K562 (cell line): ENCODE results near the gene TBC1D10A. TPM values are rescaled to one million over a fixed set of nuclear protein-coding genes. Genes with fewer than 3 reads are reported as not detected.

ENCODE experiments used
- ATAC-seq: fragments of 200-7000 bp; cut with Tn5 transposase; 3 replicates; pipeline ENCODE4 v1.9.1; 2020; ENCODE audit warnings: moderate library complexity
- BruUV-seq: library from RNA; stranded (reverse); fragments of 400-500 nt; replicated peaks from 2 replicates; lab custom pipeline; 2021; lab: Mats Ljungman, UMichigan
- CTCF ChIA-PET: fragments of 300-600 bp; formaldehyde crosslinking; extraction: SDS; loops from one replicate; lab custom pipeline; 2021; ENCODE audit warnings: low intra/inter-chr PET ratio; lab: Yijun Ruan, JAX
- POLR2A ChIA-PET: fragments of 300-600, 350-650 bp; sonication (Branson Sonifier 250); formaldehyde crosslinking; extraction: SDS; loops from one replicate; lab custom pipeline; 2021; ENCODE audit warnings: antibody characterized with exemption, inconsistent platforms; lab: Yijun Ruan, JAX
- DNase-seq, 4 experiments: peaks; one replicate each; pipeline versions ENCODE4 v3.0.0 to v3.0.0-alpha.2; 2011 to 2018; ENCODE audit warnings: low spot score in 3 of 4, mixed read lengths in 3 of 4; ENCODE audit errors: extremely low read depth in 1 of 4
- FAIRE-seq: peaks from 2 replicates; lab custom pipeline; 2011; peaks lifted over from hg19 to GRCh38; lab: Jason Lieb, UNC
- H2AFZ ChIP-seq: 2 replicates; pipeline ENCODE4 v1.6.0; 2011; ENCODE audit warnings: low read depth, low read length, control low read depth, inconsistent platforms
- H3K27ac ChIP-seq: fragments of 200-600 bp; 3 replicates; pipeline ENCODE4 v1.8.0; 2011; ENCODE audit warnings: low read depth, mild to moderate bottlenecking, control low read depth, inconsistent platforms, low read length, moderate library complexity, mixed read lengths; ENCODE audit errors: extremely low read depth
- H3K27me3 ChIP-seq, 2 experiments: fragments of 300-600 bp in 1 of 2; 2 replicates in 1 of 2; 3 replicates in 1 of 2; pipeline versions ENCODE4 v1.6.0 to v1.8.0; 2011; ENCODE audit warnings: inconsistent platforms in 2 of 2, low read length in 2 of 2, mild to moderate bottlenecking in 1 of 2, mixed read lengths in 1 of 2, moderate library complexity in 1 of 2; ENCODE audit not compliant: control insufficient read depth in 2 of 2, insufficient read depth in 2 of 2
- H3K36me3 ChIP-seq: fragments of 300-600 bp; 3 replicates; pipeline ENCODE4 v1.8.0; 2011; ENCODE audit warnings: mild to moderate bottlenecking, low read length, inconsistent platforms; ENCODE audit not compliant: control insufficient read depth, insufficient read depth
- H3K4me1 ChIP-seq, 2 experiments: fragments of 200-600 bp in 1 of 2; replicated peaks in 1 of 2; 2 replicates in 1 of 2; 3 replicates in 1 of 2; pipeline versions ENCODE4 v1.5.1 to v1.8.0; 2011; ENCODE audit warnings: inconsistent platforms in 2 of 2, low read length in 2 of 2, mild to moderate bottlenecking in 1 of 2, mixed read lengths in 1 of 2, moderate library complexity in 1 of 2; ENCODE audit not compliant: control insufficient read depth in 2 of 2, insufficient read depth in 2 of 2
- H3K4me2 ChIP-seq: 2 replicates; pipeline ENCODE4 v1.6.1; 2011; ENCODE audit warnings: low read length, control low read depth, inconsistent platforms, mixed read lengths; ENCODE audit not compliant: insufficient read depth
- H3K4me3 ChIP-seq: fragments of 200-600 bp; sonication (generic), shearing (Covaris generic); 2 replicates; pipeline ENCODE4 v1.5.1; 2016; ENCODE audit warnings: control low read depth, inconsistent platforms
- H3K79me2 ChIP-seq: fragments of 200-600 bp; 3 replicates; pipeline ENCODE4 v1.8.0; 2011; ENCODE audit warnings: low read length, inconsistent platforms; ENCODE audit not compliant: control insufficient read depth, insufficient read depth
- H3K9ac ChIP-seq, 2 experiments: 2 replicates each; pipeline versions ENCODE4 v1.6.0 to v1.6.1; 2011; ENCODE audit warnings: low read depth in 2 of 2, low read length in 2 of 2, control low read depth in 1 of 2, inconsistent platforms in 1 of 2, mild to moderate bottlenecking in 1 of 2, mixed read lengths in 1 of 2; ENCODE audit not compliant: insufficient read depth in 1 of 2
- H3K9me1 ChIP-seq: one replicate; pipeline ENCODE4 v1.6.0; 2011; ENCODE audit warnings: inconsistent platforms, mild to moderate bottlenecking, low read length, moderate library complexity; ENCODE audit not compliant: control insufficient read depth, insufficient read depth
- H3K9me3 ChIP-seq: replicated peaks from 2 replicates; pipeline ENCODE4 v1.5.1; 2011; ENCODE audit warnings: low read depth, low read length, inconsistent platforms; ENCODE audit not compliant: control insufficient read depth, insufficient read depth
- H4K20me1 ChIP-seq: replicated peaks from 2 replicates; pipeline ENCODE4 v1.6.1; 2011; ENCODE audit warnings: low read length, inconsistent platforms, mixed read lengths; ENCODE audit not compliant: control insufficient read depth, insufficient read depth
- BRD9 ChIP-seq: fragments of 450-650 bp; IDR thresholded peaks from 2 replicates; pipeline ENCODE4 v1.6.1; 2018; ENCODE audit warnings: low read depth; ENCODE audit not compliant: partially characterized antibody
- CEBPG ChIP-seq, 3 experiments: fragments of 200-800 bp in 1 of 3; sonication (Bioruptor generic) in 1 of 3; sonication (generic) in 1 of 3; formaldehyde crosslinking in 1 of 3; IDR thresholded peaks in 2 of 3; conservative IDR thresholded peaks in 1 of 3; 2 replicates each; pipeline versions ENCODE4 v1.6.1 to v1.8.0; 2016 to 2022; ENCODE audit warnings: missing compliant biosample characterization in 2 of 3, missing genetic modification characterization in 2 of 3, mild to moderate bottlenecking in 1 of 3, missing genetic modification reagents in 1 of 3
- ERF ChIP-seq: fragments of 450-650 bp; formaldehyde crosslinking; IDR thresholded peaks from 2 replicates; pipeline ENCODE4 v1.4.0; 2020; ENCODE audit warnings: mild to moderate bottlenecking, mixed read lengths
- NFRKB ChIP-seq: fragments of 450-650 bp; IDR thresholded peaks from 2 replicates; pipeline ENCODE4 v1.6.1; 2016; ENCODE audit warnings: low read depth
- RBM17 ChIP-seq: fragments of 200-400 bp; formaldehyde crosslinking; IDR thresholded peaks from 2 replicates; pipeline ENCODE4 v1.6.1; 2017; ENCODE audit warnings: low read depth, mild to moderate bottlenecking, low read length, borderline replicate concordance
- ZNF583 ChIP-seq: fragments of 250-450 bp; sonication (Bioruptor Pico); IDR thresholded peaks from 2 replicates; pipeline ENCODE4 v1.4.0; 2020
- WGBS: fragments of 100-300 bp; shearing (Covaris generic); methylation state at CpG from one replicate; pipeline ENCODE4 v1.1.6; 2016; ENCODE audit warnings: low coverage, mixed read lengths; ENCODE audit not compliant: insufficient coverage; ENCODE audit errors: missing lambda C conversion rate; 5-methylcytosine and 5-hydroxymethylcytosine counted together
- in situ Hi-C: fragments of 300-500 bp; cut with MboI; formaldehyde crosslinking; loops from 4 replicates; pipeline ENCODE4 v1.15.0; 2018; ENCODE audit warnings: inconsistent platforms, mixed read lengths
- intact Hi-C: fragments of 100-400 bp; cut with micrococcal nuclease; formaldehyde crosslinking; loops from 2 replicates; pipeline ENCODE4 v1.14.2; 2022
- polyA plus RNA-seq, 8 experiments: library from polyadenylated mRNA; depleted of rRNA in 4 of 8; stranded (reverse) in 5 of 8; unstranded in 3 of 8; fragments of >200 nt; fragmentation: Nextera tagmentation in 2 of 8; fragmentation: Illumina TruSeq in 1 of 8; extraction: Ambion mirVana in 2 of 8; extraction: Trizol in 1 of 8; gene quantifications; 2 replicates each; pipeline versions ENCODE4 v1.2.1 to v1.2.3, GENCODE V29; 2011 to 2014; ENCODE audit warnings: inconsistent platforms in 1 of 8, missing spikeins in 1 of 8
- total RNA-seq, 7 experiments: library from RNA; depleted of rRNA in 6 of 7; stranded (reverse); fragments of >200 nt in 6 of 7; fragmentation: Illumina TruSeq in 2 of 7; extraction: Trizol in 2 of 7; gene quantifications; 2 replicates each; pipeline versions ENCODE4 v1.2.1 to v1.2.3, GENCODE V29; 2011 to 2021; ENCODE audit warnings: low replicate concordance in 1 of 7
- TF ChIP-seq, protein P1 (sequence below): fragments of 250-450 bp; sonication (Bioruptor Pico); IDR thresholded peaks from 2 replicates; pipeline ENCODE4 v1.6.1; 2021; ENCODE audit warnings: mild to moderate bottlenecking

TBC1D10A gene
- total and polyA plus RNA-seq, 9 of the 15 experiments (the other 6 are each of a cell fraction or from before 2014, with no cell fraction given): 0.13 to 10.4 (median 4.6) TPM

DNA sequence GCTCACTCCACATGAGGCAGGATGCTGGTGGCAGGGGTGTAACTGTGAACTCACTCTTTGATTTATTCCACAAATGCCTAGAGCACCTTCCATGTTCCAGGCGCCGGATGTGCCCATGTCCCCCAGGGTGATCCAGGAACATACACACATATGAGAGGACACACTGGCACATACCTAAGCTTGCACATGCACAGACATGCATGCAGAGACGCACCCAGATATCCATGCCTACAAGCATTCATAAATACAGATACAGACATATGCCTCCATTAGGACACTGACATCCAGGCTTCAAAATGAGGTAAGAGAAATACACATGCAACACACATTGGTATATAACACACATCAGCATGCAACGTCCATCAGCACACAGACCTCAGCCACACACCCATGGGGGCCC lies 64.6 kb downstream of the TBC1D10A start:
- H3K9me3 ChIP-seq: no peaks in the 10 kb centered on the region
- TF ChIP-seq, protein P1, sequence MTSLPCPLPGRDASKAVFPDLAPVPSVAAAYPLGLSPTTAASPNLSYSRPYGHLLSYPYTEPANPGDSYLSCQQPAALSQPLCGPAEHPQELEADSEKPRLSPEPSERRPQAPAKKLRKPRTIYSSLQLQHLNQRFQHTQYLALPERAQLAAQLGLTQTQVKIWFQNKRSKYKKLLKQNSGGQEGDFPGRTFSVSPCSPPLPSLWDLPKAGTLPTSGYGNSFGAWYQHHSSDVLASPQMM (CRISPR knock-in tag): no peak
- TF ChIP-seq NFRKB (no peak), ZNF583 (CRISPR knock-in tag) (no peak), RBM17 (no peak), BRD9 (no peak), ERF (CRISPR knock-in tag) (no peak), CEBPG (CRISPR knock-in tag; IDR thresholded peaks at IDR 0.05) (no peak), CEBPG (tag; conservative IDR thresholded peaks at IDR 0.05 in 1 of 2, IDR thresholded peaks at IDR 0.05 in 1 of 2) (no peak)
- TF ChIP-seq, all 486 proteins: peak for 0
- no peak for DNase-seq
- Histone ChIP-seq H3K4me1 (peaks cover 2 to 49% of the 10 kb centered on the region in 2 experiments; a peak in 2 of 5 replicates), H3K36me3 (no peaks in the 10 kb centered on the region), H3K79me2 (no peaks in the 10 kb centered on the region), H3K4me2 (no peak overlapping the region), H3K27ac (no peak overlapping the region), H4K20me1 (no peaks in the 10 kb centered on the region), H2AFZ (no peak overlapping the region), H3K4me3 (no peak overlapping the region), H3K9me1 (no peaks in the 10 kb centered on the region), H3K9ac (no peak overlapping the region; a peak in 1 of 4 replicates), H3K27me3 (no peaks in the 10 kb centered on the region)
- ATAC-seq: no peak
- intact Hi-C loops: no loop called here
- WGBS: 44% methylated on average over 2 of the region's 4 CpGs
- FAIRE-seq: no peak
- in situ Hi-C loops: no loop called here
- POLR2A ChIA-PET: no interaction called here
- BruUV-seq: no TSS peak
- CTCF ChIA-PET: interaction anchor here (1.1 to 2.4 kb wide), 3 partner anchors 25 to 126 kb away, joined by 3 to 23 read pairs (median 16); partner anchors contain the start of gene RNF215
